K562 (cell line): ENCODE measurements around the gene EIF4E1B. TPM values are rescaled to one million over a fixed set of nuclear protein-coding genes. Genes with fewer than 3 reads are reported as not detected.

Source experiments
- LARP7 ChIP-seq: fragments of 450-650 bp; IDR thresholded peaks from 2 replicates; pipeline ENCODE4 v1.6.1; 2016
- RBBP5 ChIP-seq: fragments of 200-600 bp; sonication (generic); IDR thresholded peaks from 2 replicates; pipeline ENCODE4 v1.6.1; 2012; ENCODE audit warnings: borderline replicate concordance, mild to moderate bottlenecking, low read length, control low read depth, inconsistent platforms; ENCODE audit not compliant: insufficient read depth, poor library complexity, severe bottlenecking
- WHSC1 ChIP-seq: IDR thresholded peaks from one replicate; pipeline ENCODE4 v1.6.1; 2012; ENCODE audit warnings: low read length, control low read depth, inconsistent platforms
- ZNF507 ChIP-seq: conservative IDR thresholded peaks from 2 replicates; pipeline ENCODE4 v1.6.1; 2017; ENCODE audit warnings: missing genetic modification characterization, missing compliant biosample characterization
- polyA plus RNA-seq, 8 experiments: library from polyadenylated mRNA; depleted of rRNA in 4 of 8; stranded (reverse) in 5 of 8; unstranded in 3 of 8; fragments of >200 nt; fragmentation: Nextera tagmentation in 2 of 8; fragmentation: Illumina TruSeq in 1 of 8; extraction: Ambion mirVana in 2 of 8; extraction: Trizol in 1 of 8; gene quantifications; 2 replicates each; pipeline versions ENCODE4 v1.2.1 to v1.2.3, GENCODE V29; 2011 to 2014; ENCODE audit warnings: inconsistent platforms in 1 of 8, missing spikeins in 1 of 8
- total RNA-seq, 7 experiments: library from RNA; depleted of rRNA in 6 of 7; stranded (reverse); fragments of >200 nt in 6 of 7; fragmentation: Illumina TruSeq in 2 of 7; extraction: Trizol in 2 of 7; gene quantifications; 2 replicates each; pipeline versions ENCODE4 v1.2.1 to v1.2.3, GENCODE V29; 2011 to 2021; ENCODE audit warnings: low replicate concordance in 1 of 7
- TF ChIP-seq, protein P1 (sequence below): sonication (generic); formaldehyde crosslinking; IDR thresholded peaks from 2 replicates; pipeline ENCODE4 v1.8.1; 2023; ENCODE audit warnings: mild to moderate bottlenecking, missing genetic modification reagents
- TF ChIP-seq, protein P2 (sequence below): fragments of 250-450 bp; sonication (Bioruptor Pico); IDR thresholded peaks from 2 replicates; pipeline ENCODE4 v1.4.0; 2020
- TF ChIP-seq, protein P3 (sequence below): fragments of 450-650 bp; IDR thresholded peaks from 2 replicates; pipeline ENCODE4 v1.6.1; 2016; ENCODE audit warnings: mild to moderate bottlenecking, moderate library complexity

Gene EIF4E1B
- total and polyA plus RNA-seq, 9 of the 15 experiments (the other 6 are each of a cell fraction or from before 2014, with no cell fraction given), result not detected

DNA sequence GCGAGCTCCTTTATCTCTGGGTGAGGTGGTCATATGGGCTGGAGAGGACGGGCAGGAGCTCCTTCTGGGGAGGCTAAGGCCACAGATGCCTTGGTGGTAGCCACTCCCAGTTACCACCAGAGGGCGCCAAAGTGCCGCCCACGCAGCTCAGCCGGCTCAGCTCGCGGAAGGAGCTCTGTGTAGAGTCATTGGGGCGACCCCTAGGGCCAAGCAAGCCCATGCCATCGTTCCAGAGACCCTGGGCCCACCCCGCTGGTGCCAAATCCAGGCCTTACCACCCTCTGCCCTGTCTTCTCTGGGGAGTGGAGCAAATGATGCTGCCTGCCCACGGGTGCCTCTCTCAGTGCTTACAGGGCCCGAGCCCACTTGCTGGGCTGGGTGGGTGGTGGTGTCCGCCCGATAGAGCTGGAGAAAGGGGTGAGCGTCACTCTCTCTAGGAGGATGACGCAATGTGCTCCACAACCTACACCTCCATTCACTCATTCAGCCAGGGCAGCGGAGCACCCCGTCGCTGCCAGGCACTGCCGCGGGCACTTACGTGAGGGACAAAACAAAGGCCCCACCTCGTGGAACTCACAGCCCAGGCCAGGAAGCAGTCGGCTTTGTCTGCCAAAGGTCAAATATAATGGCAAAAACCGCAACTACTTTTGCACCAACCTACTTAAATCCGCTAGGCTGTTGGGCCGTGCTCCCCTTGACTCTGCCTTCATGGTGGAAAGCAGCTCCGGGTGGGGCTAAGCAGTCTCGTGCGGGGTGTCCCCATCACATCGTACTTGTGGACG lies 30.6 kb downstream of the EIF4E1B start (continued):
- TF ChIP-seq, protein P1, sequence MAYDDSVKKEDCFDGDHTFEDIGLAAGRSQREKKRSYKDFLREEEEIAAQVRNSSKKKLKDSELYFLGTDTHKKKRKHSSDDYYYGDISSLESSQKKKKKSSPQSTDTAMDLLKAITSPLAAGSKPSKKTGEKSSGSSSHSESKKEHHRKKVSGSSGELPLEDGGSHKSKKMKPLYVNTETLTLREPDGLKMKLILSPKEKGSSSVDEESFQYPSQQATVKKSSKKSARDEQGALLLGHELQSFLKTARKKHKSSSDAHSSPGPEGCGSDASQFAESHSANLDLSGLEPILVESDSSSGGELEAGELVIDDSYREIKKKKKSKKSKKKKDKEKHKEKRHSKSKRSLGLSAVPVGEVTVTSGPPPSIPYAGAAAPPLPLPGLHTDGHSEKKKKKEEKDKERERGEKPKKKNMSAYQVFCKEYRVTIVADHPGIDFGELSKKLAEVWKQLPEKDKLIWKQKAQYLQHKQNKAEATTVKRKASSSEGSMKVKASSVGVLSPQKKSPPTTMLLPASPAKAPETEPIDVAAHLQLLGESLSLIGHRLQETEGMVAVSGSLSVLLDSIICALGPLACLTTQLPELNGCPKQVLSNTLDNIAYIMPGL (CRISPR knock-in tag), result no peak
- TF ChIP-seq, protein P2, sequence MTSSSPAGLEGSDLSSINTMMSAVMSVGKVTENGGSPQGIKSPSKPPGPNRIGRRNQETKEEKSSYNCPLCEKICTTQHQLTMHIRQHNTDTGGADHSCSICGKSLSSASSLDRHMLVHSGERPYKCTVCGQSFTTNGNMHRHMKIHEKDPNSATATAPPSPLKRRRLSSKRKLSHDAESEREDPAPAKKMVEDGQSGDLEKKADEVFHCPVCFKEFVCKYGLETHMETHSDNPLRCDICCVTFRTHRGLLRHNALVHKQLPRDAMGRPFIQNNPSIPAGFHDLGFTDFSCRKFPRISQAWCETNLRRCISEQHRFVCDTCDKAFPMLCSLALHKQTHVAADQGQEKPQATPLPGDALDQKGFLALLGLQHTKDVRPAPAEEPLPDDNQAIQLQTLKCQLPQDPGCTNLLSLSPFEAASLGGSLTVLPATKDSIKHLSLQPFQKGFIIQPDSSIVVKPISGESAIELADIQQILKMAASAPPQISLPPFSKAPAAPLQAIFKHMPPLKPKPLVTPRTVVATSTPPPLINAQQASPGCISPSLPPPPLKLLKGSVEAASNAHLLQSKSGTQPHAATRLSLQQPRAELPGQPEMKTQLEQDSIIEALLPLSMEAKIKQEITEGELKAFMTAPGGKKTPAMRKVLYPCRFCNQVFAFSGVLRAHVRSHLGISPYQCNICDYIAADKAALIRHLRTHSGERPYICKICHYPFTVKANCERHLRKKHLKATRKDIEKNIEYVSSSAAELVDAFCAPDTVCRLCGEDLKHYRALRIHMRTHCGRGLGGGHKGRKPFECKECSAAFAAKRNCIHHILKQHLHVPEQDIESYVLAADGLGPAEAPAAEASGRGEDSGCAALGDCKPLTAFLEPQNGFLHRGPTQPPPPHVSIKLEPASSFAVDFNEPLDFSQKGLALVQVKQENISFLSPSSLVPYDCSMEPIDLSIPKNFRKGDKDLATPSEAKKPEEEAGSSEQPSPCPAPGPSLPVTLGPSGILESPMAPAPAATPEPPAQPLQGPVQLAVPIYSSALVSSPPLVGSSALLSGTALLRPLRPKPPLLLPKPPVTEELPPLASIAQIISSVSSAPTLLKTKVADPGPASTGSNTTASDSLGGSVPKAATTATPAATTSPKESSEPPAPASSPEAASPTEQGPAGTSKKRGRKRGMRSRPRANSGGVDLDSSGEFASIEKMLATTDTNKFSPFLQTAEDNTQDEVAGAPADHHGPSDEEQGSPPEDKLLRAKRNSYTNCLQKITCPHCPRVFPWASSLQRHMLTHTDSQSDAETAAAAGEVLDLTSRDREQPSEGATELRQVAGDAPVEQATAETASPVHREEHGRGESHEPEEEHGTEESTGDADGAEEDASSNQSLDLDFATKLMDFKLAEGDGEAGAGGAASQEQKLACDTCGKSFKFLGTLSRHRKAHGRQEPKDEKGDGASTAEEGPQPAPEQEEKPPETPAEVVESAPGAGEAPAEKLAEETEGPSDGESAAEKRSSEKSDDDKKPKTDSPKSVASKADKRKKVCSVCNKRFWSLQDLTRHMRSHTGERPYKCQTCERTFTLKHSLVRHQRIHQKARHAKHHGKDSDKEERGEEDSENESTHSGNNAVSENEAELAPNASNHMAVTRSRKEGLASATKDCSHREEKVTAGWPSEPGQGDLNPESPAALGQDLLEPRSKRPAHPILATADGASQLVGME (CRISPR knock-in tag), result no peak
- TF ChIP-seq ZNF507 (tag) (no peak), WHSC1 (no peak), RBBP5 (no peak), LARP7 (no peak)
- TF ChIP-seq, protein P3, sequence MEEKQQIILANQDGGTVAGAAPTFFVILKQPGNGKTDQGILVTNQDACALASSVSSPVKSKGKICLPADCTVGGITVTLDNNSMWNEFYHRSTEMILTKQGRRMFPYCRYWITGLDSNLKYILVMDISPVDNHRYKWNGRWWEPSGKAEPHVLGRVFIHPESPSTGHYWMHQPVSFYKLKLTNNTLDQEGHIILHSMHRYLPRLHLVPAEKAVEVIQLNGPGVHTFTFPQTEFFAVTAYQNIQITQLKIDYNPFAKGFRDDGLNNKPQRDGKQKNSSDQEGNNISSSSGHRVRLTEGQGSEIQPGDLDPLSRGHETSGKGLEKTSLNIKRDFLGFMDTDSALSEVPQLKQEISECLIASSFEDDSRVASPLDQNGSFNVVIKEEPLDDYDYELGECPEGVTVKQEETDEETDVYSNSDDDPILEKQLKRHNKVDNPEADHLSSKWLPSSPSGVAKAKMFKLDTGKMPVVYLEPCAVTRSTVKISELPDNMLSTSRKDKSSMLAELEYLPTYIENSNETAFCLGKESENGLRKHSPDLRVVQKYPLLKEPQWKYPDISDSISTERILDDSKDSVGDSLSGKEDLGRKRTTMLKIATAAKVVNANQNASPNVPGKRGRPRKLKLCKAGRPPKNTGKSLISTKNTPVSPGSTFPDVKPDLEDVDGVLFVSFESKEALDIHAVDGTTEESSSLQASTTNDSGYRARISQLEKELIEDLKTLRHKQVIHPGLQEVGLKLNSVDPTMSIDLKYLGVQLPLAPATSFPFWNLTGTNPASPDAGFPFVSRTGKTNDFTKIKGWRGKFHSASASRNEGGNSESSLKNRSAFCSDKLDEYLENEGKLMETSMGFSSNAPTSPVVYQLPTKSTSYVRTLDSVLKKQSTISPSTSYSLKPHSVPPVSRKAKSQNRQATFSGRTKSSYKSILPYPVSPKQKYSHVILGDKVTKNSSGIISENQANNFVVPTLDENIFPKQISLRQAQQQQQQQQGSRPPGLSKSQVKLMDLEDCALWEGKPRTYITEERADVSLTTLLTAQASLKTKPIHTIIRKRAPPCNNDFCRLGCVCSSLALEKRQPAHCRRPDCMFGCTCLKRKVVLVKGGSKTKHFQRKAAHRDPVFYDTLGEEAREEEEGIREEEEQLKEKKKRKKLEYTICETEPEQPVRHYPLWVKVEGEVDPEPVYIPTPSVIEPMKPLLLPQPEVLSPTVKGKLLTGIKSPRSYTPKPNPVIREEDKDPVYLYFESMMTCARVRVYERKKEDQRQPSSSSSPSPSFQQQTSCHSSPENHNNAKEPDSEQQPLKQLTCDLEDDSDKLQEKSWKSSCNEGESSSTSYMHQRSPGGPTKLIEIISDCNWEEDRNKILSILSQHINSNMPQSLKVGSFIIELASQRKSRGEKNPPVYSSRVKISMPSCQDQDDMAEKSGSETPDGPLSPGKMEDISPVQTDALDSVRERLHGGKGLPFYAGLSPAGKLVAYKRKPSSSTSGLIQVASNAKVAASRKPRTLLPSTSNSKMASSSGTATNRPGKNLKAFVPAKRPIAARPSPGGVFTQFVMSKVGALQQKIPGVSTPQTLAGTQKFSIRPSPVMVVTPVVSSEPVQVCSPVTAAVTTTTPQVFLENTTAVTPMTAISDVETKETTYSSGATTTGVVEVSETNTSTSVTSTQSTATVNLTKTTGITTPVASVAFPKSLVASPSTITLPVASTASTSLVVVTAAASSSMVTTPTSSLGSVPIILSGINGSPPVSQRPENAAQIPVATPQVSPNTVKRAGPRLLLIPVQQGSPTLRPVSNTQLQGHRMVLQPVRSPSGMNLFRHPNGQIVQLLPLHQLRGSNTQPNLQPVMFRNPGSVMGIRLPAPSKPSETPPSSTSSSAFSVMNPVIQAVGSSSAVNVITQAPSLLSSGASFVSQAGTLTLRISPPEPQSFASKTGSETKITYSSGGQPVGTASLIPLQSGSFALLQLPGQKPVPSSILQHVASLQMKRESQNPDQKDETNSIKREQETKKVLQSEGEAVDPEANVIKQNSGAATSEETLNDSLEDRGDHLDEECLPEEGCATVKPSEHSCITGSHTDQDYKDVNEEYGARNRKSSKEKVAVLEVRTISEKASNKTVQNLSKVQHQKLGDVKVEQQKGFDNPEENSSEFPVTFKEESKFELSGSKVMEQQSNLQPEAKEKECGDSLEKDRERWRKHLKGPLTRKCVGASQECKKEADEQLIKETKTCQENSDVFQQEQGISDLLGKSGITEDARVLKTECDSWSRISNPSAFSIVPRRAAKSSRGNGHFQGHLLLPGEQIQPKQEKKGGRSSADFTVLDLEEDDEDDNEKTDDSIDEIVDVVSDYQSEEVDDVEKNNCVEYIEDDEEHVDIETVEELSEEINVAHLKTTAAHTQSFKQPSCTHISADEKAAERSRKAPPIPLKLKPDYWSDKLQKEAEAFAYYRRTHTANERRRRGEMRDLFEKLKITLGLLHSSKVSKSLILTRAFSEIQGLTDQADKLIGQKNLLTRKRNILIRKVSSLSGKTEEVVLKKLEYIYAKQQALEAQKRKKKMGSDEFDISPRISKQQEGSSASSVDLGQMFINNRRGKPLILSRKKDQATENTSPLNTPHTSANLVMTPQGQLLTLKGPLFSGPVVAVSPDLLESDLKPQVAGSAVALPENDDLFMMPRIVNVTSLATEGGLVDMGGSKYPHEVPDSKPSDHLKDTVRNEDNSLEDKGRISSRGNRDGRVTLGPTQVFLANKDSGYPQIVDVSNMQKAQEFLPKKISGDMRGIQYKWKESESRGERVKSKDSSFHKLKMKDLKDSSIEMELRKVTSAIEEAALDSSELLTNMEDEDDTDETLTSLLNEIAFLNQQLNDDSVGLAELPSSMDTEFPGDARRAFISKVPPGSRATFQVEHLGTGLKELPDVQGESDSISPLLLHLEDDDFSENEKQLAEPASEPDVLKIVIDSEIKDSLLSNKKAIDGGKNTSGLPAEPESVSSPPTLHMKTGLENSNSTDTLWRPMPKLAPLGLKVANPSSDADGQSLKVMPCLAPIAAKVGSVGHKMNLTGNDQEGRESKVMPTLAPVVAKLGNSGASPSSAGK, result no peak
